ENCODE data around the gene ZFAND2B.

Gene ZFAND2B

GRCh38 chr2:219206328-219207133 is at the start of gene ZFAND2B:
ZFAND2B (plus strand) TSS chr2:219206782; CDS start chr2:219206988, 206 bp downstream.
- peak; percentile 93 to 97 for DNase-seq

- no peak for DNase-seq
Observed at GRCh38 chr2:219157396-219157795, 49.2 kb upstream of the ZFAND2B start.

- no peak for DNase-seq
Observed at GRCh38 chr2:219158025-219158424, 48.6 kb upstream of the ZFAND2B start.

- no peak for DNase-seq
Observed at GRCh38 chr2:219158586-219158985, 48.0 kb upstream of the ZFAND2B start.

GRCh38 chr2:219159771-219160185 is 46.8 kb upstream of the ZFAND2B start:
- DNase-seq: no peak

- peak; percentile 92 to 95 for DNase-seq
Observed at GRCh38 chr2:219160186-219161017, 46.2 kb upstream of the ZFAND2B start, which contains the start of gene NHEJ1. NHEJ1 (minus strand) TSS chr2:219160815; CDS start chr2:219158362, 2,453 bp downstream.

GRCh38 chr2:219161097-219161496 is 45.5 kb upstream of the ZFAND2B start:
- DNase-seq: no peak

- DNase-seq: no peak
Observed at GRCh38 chr2:219163156-219163555, 43.4 kb upstream of the ZFAND2B start.

- DNase-seq: no peak
Observed at GRCh38 chr2:219165058-219165911, 41.3 kb upstream of the ZFAND2B start.

- DNase-seq: no peak
Observed at GRCh38 chr2:219167997-219168396, 38.6 kb upstream of the ZFAND2B start.

- no peak for DNase-seq
Observed at GRCh38 chr2:219168526-219168925, 38.1 kb upstream of the ZFAND2B start.

- no peak for DNase-seq
Observed at GRCh38 chr2:219168932-219169331, 37.6 kb upstream of the ZFAND2B start.

- no peak for DNase-seq
Observed at GRCh38 chr2:219169930-219170654, 36.5 kb upstream of the ZFAND2B start, which contains the start of gene SLC23A3. SLC23A3 (minus strand) TSS chr2:219170029; CDS start chr2:219169984, 45 bp downstream.

GRCh38 chr2:219171231-219171651 is 35.3 kb upstream of the ZFAND2B start:
- peak in 1 of 2 experiments; percentile 11 for DNase-seq

GRCh38 chr2:219172231-219173154 is 34.1 kb upstream of the ZFAND2B start:
- no peak for DNase-seq

GRCh38 chr2:219173176-219173575 is 33.4 kb upstream of the ZFAND2B start:
- no peak for DNase-seq

GRCh38 chr2:219174146-219174545 is 32.4 kb upstream of the ZFAND2B start:
- DNase-seq: no peak

- DNase-seq: no peak
Observed at GRCh38 chr2:219174801-219175200, 31.8 kb upstream of the ZFAND2B start.

GRCh38 chr2:219175486-219175885 is 31.1 kb upstream of the ZFAND2B start:
- DNase-seq: no peak

GRCh38 chr2:219175928-219176817 is 30.4 kb upstream of the ZFAND2B start:
- DNase-seq: peak in 1 of 2 experiments; percentile 26

Data from stimulated activated CD4-positive, alpha-beta T cell treated with anti-CD3 and anti-CD28 coated beads, Interleukin-4, amount 100 ng/mL, for 4 hours (primary cell).